ENCODE results near the gene JPT2. TPM values are rescaled to one million over a fixed set of nuclear protein-coding genes. Genes with fewer than 3 reads are reported as not detected.

The JPT2 gene
- total and polyA plus RNA-seq, 3 donors from 2014 or later: 25.8 to 45.2 (median 27.9) TPM

GRCh38 chr16:1670371-1670770 lies 7.7 kb upstream of the JPT2 start:
- H3K27ac ChIP-seq: no peak overlapping the region
- intact Hi-C loops (cut with DNase I; ENCODE audit: low total_unique reads): no loop called here
- no peak overlapping the region for H3K4me3 ChIP-seq
- 95% methylated on average over 15 to 19 of the region's 19 CpGs for WGBS, 2 donors
- H3K27me3 ChIP-seq: no peaks in the 10 kb centered on the region
- H3K36me3 ChIP-seq (ENCODE audit: low read depth, missing control alignments): no peaks in the 10 kb centered on the region
- H3K9me3 ChIP-seq: no peaks in the 10 kb centered on the region
- TF ChIP-seq POLR2A (IDR thresholded peaks at IDR 0.05) (no peak), CTCF (IDR thresholded peaks at IDR 0.05) (no peak)
- H3K4me1 ChIP-seq: no peaks in the 10 kb centered on the region
- DNase-seq: no peak

- Histone ChIP-seq H3K27me3 (no peaks in the 10 kb centered on the region), H3K36me3 (ENCODE audit: low read depth, missing control alignments) (no peaks in the 10 kb centered on the region), H3K4me1 (no peaks in the 10 kb centered on the region), H3K9me3 (no peaks in the 10 kb centered on the region), H3K4me3 (no peak overlapping the region), H3K27ac (no peak overlapping the region)
- DNase-seq: no peak
- TF ChIP-seq POLR2A (IDR thresholded peaks at IDR 0.05) (no peak), CTCF (IDR thresholded peaks at IDR 0.05) (no peak)
- intact Hi-C loops (cut with DNase I; ENCODE audit: low total_unique reads): no loop called here
- 92 to 100% methylated on average over 5 to 7 of the region's 7 CpGs for WGBS, 2 donors
Observed at GRCh38 chr16:1670866-1671265, 7.2 kb upstream of the JPT2 start.

GRCh38 chr16:1673424-1674151 lies 4.5 kb upstream of the JPT2 start:
- WGBS, 2 donors: 88 to 92% methylated on average over 23 to 26 of the region's 26 CpGs
- intact Hi-C loops (cut with DNase I; ENCODE audit: low total_unique reads): no loop called here

GRCh38 chr16:1674306-1674705 lies 3.8 kb upstream of the JPT2 start:
- TF ChIP-seq POLR2A (IDR thresholded peaks at IDR 0.05): no peak
- no peak for TF ChIP-seq CTCF (IDR thresholded peaks at IDR 0.05)

More at GRCh38 chr16:1673424-1674151, 4.5 kb upstream of the JPT2 start:
- Histone ChIP-seq H3K27me3 (no peaks in the 10 kb centered on the region), H3K27ac (no peak overlapping the region), H3K4me3 (no peak overlapping the region), H3K36me3 (ENCODE audit: low read depth, missing control alignments) (no peaks in the 10 kb centered on the region), H3K4me1 (no peaks in the 10 kb centered on the region), H3K9me3 (no peaks in the 10 kb centered on the region)
- TF ChIP-seq POLR2A (IDR thresholded peaks at IDR 0.05) (no peak), CTCF (IDR thresholded peaks at IDR 0.05) (no peak)
- DNase-seq: no peak

More at GRCh38 chr16:1674306-1674705, 3.8 kb upstream of the JPT2 start:
- DNase-seq: no peak
- no peaks in the 10 kb centered on the region for H3K9me3 ChIP-seq
- intact Hi-C loops (cut with DNase I; ENCODE audit: low total_unique reads): no loop called here
- H3K4me1 ChIP-seq: peaks cover 4% of the 10 kb centered on the region
- no peaks in the 10 kb centered on the region for H3K27me3 ChIP-seq
- no peaks in the 10 kb centered on the region for H3K36me3 ChIP-seq (ENCODE audit: low read depth, missing control alignments)
- no peak overlapping the region for H3K27ac ChIP-seq
- H3K4me3 ChIP-seq: no peak overlapping the region
- 80 to 92% methylated on average over 3 to 7 of the region's 7 CpGs for WGBS, 2 donors
